Activated T-helper 17 cell treated with anti-CD3 and anti-CD28 coated beads, Interleukin-2, amount 50 U/mL, for 72 hours (primary cell): Measurements from ENCODE around the gene TBX1. TPM values are rescaled to one million over a fixed set of nuclear protein-coding genes. Genes with fewer than 3 reads are reported as not detected.

Experiments
- ATAC-seq: fragments of 150-1000 bp; cut with Tn5 transposase; replicated peaks from 2 replicates; pipeline ENCODE4 v1.10.0; 2021; ENCODE audit warnings: mild to moderate bottlenecking, moderate library complexity
- H3K27ac Mint-ChIP-seq: one replicate; pipeline ENCODE4 v1.8.0; 2022; ENCODE audit warnings: mixed read lengths
- H3K27me3 Mint-ChIP-seq: one replicate; pipeline ENCODE4 v1.8.0; 2022; ENCODE audit warnings: mixed read lengths
- H3K36me3 Mint-ChIP-seq: one replicate; pipeline ENCODE4 v1.8.0; 2022; ENCODE audit warnings: low read depth, mild to moderate bottlenecking, mixed read lengths
- H3K4me1 Mint-ChIP-seq: one replicate; pipeline ENCODE4 v1.8.0; 2022; ENCODE audit warnings: mixed read lengths
- H3K4me3 Mint-ChIP-seq: one replicate; pipeline ENCODE4 v1.8.0; 2022; ENCODE audit warnings: mild to moderate bottlenecking, mixed read lengths
- H3K9me3 Mint-ChIP-seq: one replicate; pipeline ENCODE4 v1.8.0; 2022; ENCODE audit warnings: mixed read lengths
- total RNA-seq, 2 donors: library from RNA; stranded (reverse); gene quantifications; one replicate each; pipeline ENCODE4 v1.2.3, GENCODE V29; 2022

The TBX1 gene
- not detected for total RNA-seq

- Mint-ChIP-seq H3K9me3 (no peaks in the 10 kb centered on the region), H3K4me1 (peaks cover 12% of the 10 kb centered on the region), H3K27ac (peak within 1 kb of the TSS; percentile 33), H3K36me3 (peaks cover 9% of the 10 kb centered on the region), H3K4me3 (peak within 1 kb of the TSS; percentile 82), H3K27me3 (peaks cover 44% of the 10 kb centered on the region)
- ATAC-seq: no peak
Measured at GRCh38 chr22:19760058-19760950, at the start of gene TBX1. TSS of gene TBX1 (plus strand) at chr22:19760778. CDS start at chr22:19760844, 66 bp downstream.

DNA sequence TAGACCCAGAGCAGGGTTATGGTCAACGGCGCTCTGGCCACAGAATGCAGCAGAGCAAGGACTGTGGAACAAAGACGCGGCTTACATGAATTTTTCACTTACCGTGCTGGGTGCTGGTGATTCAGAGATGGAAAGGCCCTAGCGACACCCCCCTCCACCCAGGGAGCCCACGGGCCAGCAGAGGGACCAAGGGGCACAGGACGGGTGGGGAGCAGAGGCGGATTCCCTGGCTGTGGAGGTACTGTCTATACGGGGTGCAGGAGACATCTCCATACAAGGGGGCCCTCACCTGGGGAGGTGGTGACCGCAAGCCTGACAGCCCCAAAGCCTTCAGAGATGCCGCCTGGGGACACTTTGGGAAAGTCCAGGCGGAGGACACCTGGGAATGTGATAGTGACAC, 47.3 kb upstream of the TBX1 start:
- Mint-ChIP-seq H3K4me1 (no peaks in the 10 kb centered on the region), H3K27ac (no peak overlapping the region), H3K36me3 (no peaks in the 10 kb centered on the region), H3K9me3 (no peaks in the 10 kb centered on the region), H3K27me3 (peaks cover 3% of the 10 kb centered on the region), H3K4me3 (peak overlapping the region; percentile 54)
- ATAC-seq: no peak

DNA sequence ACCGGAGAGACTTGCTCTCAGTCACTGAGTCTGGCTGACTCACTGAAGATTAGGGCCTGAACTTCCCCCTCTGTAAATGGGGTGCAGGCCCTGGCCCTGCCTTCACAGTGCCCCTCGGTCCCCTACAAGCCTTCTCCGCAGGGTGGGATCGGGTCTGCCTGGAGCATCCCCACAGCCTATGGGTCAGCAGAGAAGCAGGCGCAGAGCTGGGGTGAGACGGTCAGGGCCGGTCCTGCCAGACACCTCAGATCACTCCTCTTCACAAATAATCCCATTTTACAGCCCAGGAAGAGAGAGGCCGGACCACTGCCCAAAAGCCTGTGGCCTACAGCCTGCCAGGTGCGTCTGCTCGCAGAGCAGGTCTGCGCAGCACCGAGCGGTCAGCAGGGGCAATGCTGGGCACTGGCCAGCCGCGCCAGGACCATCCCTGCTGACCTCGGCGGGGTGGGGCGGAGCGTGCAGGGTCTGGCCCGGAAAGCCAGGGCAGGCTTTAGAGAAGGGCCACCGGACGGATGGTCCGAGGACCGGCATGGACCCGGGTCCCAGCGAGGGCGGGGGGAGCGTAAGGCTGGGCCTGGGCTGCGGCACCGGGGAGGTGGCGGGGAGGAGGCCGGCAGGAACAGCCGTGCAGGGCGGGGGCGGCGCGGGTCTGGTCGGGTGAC, 46.8 kb upstream of the TBX1 start:
- no peak overlapping the region for H3K27ac Mint-ChIP-seq
- H3K4me3 Mint-ChIP-seq: peak overlapping the region; percentile 54

GRCh38 chr22:19714312-19715187, 46.0 kb upstream of the TBX1 start, which contains the start of gene SEPTIN5:
TSS of gene SEPTIN5 (plus strand) at chr22:19714503. CDS start at chr22:19714589, 86 bp downstream.
- Mint-ChIP-seq H3K27me3 (peaks cover 7% of the 10 kb centered on the region), H3K4me3 (peak within 1 kb of the TSS; percentile 54), H3K9me3 (no peaks in the 10 kb centered on the region), H3K27ac (no peak within 1 kb of the TSS), H3K4me1 (no peaks in the 10 kb centered on the region), H3K36me3 (peaks cover 3% of the 10 kb centered on the region)
- no peak for ATAC-seq

More for the DNA sequence above, 46.8 kb upstream of the TBX1 start:
- ATAC-seq: no peak
- Mint-ChIP-seq H3K36me3 (no peaks in the 10 kb centered on the region), H3K27me3 (peaks cover 3% of the 10 kb centered on the region), H3K4me1 (no peaks in the 10 kb centered on the region), H3K9me3 (no peaks in the 10 kb centered on the region)

DNA sequence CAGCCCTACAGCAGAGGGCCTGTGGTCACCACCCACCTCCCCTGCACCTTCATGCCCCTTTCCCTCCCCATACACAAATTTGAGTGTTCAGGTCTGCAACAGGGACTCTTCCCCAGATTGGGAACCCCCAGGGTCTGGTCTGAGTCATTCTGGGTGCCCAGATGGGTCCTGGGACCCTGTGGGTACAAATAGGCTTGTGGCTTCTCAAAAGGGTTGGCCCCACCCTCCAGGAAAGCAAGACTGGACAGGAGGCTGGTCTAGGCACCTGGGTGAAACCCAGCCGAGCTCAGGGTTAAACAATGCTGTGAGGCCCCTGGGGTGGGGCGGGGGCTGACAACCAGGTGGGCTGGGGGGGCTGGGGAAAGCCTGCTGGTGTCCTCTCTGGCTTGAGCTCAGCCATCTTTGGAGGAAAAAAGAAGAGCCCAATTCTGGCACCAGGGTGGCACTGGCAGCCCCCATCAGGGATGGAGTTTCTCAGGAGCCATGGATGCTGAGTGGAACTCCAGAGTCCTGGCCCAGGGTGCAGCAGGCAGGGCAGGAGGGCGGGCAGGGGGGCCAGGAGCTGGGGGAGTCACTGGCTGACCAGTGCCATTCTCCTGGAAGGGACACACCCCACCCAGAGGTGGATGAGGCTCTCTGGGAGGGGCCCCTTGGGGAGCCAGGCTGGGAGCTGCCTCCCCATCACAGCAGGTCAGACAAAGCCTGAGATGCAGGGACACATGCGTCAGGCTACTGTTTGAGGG, 45.2 kb upstream of the TBX1 start:
- H3K4me1 Mint-ChIP-seq: no peaks in the 10 kb centered on the region
- H3K27me3 Mint-ChIP-seq: peaks cover 13% of the 10 kb centered on the region
- no peaks in the 10 kb centered on the region for H3K9me3 Mint-ChIP-seq
- peaks cover 7% of the 10 kb centered on the region for H3K36me3 Mint-ChIP-seq
- ATAC-seq: no peak
- H3K27ac Mint-ChIP-seq: no peak overlapping the region
- peak overlapping the region; percentile 23 for H3K4me3 Mint-ChIP-seq

DNA sequence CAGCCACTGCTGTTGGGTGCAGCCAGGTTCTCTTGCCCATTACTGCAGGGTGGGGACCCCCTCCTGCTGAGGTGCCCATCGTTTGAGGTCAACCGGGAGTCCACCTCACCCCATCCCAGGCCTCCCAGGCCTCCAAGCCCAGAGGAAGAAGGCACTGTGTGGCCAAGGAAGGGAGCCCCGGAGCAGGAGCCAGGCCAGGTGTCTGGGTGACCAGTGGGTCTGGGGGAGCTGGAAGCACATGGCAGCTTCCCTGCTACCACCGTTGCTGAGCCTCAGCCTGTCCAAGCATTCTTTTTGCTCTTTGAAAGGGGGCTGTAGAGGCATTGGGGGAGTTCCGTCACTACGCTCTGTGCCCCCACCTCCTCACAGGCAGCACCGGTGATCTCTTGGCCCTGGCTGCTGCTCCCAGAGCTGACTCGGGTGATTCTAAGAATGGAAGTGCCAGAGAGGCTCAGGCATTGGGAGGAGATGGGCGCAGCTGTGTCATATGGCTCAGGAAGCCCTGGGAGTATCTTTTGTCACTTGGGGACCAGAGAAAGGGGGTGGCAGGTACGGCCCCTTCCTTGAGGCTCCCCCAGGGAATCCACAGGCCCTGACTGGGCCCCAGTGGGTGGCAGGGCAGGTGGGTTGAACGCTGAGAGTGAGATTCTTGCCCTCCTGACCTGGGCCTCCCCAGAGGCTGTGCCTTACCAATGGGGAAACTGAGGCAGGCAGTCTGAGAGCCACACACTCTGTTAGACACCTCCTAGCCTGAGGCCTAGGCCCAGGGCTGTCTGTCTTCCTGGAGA, 44.3 kb upstream of the TBX1 start:
- no peaks in the 10 kb centered on the region for H3K9me3 Mint-ChIP-seq
- no peak for ATAC-seq
- no peaks in the 10 kb centered on the region for H3K4me1 Mint-ChIP-seq
- peaks cover 7% of the 10 kb centered on the region for H3K36me3 Mint-ChIP-seq
- no peak overlapping the region for H3K27ac Mint-ChIP-seq
- H3K27me3 Mint-ChIP-seq: peaks cover 22% of the 10 kb centered on the region
- peak overlapping the region; percentile 59 for H3K4me3 Mint-ChIP-seq

- peaks cover 24% of the 10 kb centered on the region for H3K27me3 Mint-ChIP-seq
- peak overlapping the region; percentile 59 for H3K4me3 Mint-ChIP-seq
- H3K4me1 Mint-ChIP-seq: no peaks in the 10 kb centered on the region
- H3K27ac Mint-ChIP-seq: no peak overlapping the region
- no peak for ATAC-seq
- H3K9me3 Mint-ChIP-seq: no peaks in the 10 kb centered on the region
- peaks cover 7% of the 10 kb centered on the region for H3K36me3 Mint-ChIP-seq
Measured at GRCh38 chr22:19716829-19717105, 43.8 kb upstream of the TBX1 start.

DNA sequence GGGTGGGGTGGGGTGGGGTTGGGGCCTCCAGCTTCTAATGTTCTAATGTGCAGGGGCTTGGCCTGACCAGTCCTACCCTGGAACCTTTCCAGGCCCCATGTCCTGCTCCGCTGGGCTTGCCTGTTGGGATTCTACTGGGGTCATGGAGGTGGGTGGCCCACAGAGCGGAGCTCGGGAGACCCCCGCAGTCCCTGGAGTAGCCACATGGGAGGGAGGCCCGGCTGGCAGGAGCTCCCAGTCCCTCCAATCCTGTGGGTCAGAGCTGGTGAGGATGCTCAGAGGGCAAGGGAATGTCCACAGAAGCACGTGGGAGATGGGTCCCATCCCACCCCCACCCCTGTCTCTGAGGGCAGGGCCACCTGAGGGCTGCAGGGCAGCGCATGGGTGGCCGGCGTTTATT, 43.4 kb upstream of the TBX1 start:
- ATAC-seq: no peak
- Mint-ChIP-seq H3K36me3 (peaks cover 7% of the 10 kb centered on the region), H3K9me3 (no peaks in the 10 kb centered on the region), H3K27me3 (peaks cover 24% of the 10 kb centered on the region), H3K4me1 (no peaks in the 10 kb centered on the region), H3K27ac (no peak overlapping the region), H3K4me3 (peak overlapping the region; percentile 59)

GRCh38 chr22:19717691-19718455, 42.7 kb upstream of the TBX1 start:
- H3K27me3 Mint-ChIP-seq: peaks cover 23% of the 10 kb centered on the region
- no peaks in the 10 kb centered on the region for H3K9me3 Mint-ChIP-seq
- peak; percentile 93 for ATAC-seq
- no peaks in the 10 kb centered on the region for H3K4me1 Mint-ChIP-seq
- peaks cover 7% of the 10 kb centered on the region for H3K36me3 Mint-ChIP-seq
- no peak overlapping the region for H3K27ac Mint-ChIP-seq
- peak overlapping the region; percentile 59 for H3K4me3 Mint-ChIP-seq

DNA sequence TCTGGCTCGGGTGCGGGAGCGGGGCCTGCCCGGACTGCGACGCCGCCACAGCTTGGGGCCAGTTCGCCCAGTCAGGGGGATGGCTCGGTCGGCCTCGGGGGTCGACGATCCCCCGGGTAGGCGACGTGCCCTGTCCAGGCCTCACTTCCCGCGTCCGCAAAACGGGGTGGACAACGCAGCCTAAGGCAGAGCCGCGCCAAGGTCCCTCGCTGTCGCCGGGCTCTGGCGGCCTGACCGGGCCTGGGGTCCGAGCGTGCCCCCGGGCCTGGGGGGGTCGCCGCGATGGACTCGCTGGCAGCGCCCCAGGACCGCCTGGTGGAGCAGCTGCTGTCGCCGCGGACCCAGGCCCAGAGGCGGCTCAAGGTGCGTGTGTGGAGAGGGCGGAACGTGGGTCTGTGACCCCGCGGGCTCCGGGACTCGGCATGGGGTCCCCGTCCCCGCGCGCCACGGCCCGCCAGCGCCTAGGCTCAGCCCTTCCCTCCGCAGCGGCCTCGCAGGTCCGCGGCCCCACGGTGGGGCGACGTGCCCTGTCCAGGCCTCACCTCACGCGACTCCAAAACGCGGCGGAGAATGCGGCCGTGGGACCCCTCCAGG, 42.0 kb upstream of the TBX1 start:
- peaks cover 24% of the 10 kb centered on the region for H3K27me3 Mint-ChIP-seq
- no peak overlapping the region for H3K27ac Mint-ChIP-seq
- H3K9me3 Mint-ChIP-seq: no peaks in the 10 kb centered on the region
- peaks cover 7% of the 10 kb centered on the region for H3K36me3 Mint-ChIP-seq
- no peak overlapping the region for H3K4me3 Mint-ChIP-seq
- ATAC-seq: no peak
- no peaks in the 10 kb centered on the region for H3K4me1 Mint-ChIP-seq

GRCh38 chr22:19719050-19719482, 41.5 kb upstream of the TBX1 start:
- no peaks in the 10 kb centered on the region for H3K9me3 Mint-ChIP-seq
- no peak overlapping the region for H3K27ac Mint-ChIP-seq
- peak overlapping the region; percentile 67 for H3K4me3 Mint-ChIP-seq
- no peak for ATAC-seq
- H3K4me1 Mint-ChIP-seq: no peaks in the 10 kb centered on the region
- H3K27me3 Mint-ChIP-seq: peaks cover 24% of the 10 kb centered on the region
- peaks cover 7% of the 10 kb centered on the region for H3K36me3 Mint-ChIP-seq

- no peaks in the 10 kb centered on the region for H3K4me1 Mint-ChIP-seq
- H3K36me3 Mint-ChIP-seq: peaks cover 7% of the 10 kb centered on the region
- no peaks in the 10 kb centered on the region for H3K9me3 Mint-ChIP-seq
- H3K27me3 Mint-ChIP-seq: peaks cover 25% of the 10 kb centered on the region
- peak overlapping the region; percentile 67 for H3K4me3 Mint-ChIP-seq
- ATAC-seq: no peak
- no peak overlapping the region for H3K27ac Mint-ChIP-seq
Measured at GRCh38 chr22:19719488-19720021, 41.0 kb upstream of the TBX1 start.
